ENCODE results near the gene MCHR1. TPM values are rescaled to one million over a fixed set of nuclear protein-coding genes. Genes with fewer than 3 reads are reported as not detected.

MCHR1 gene
- total and polyA plus RNA-seq, 9 donors: 1.4 to 18.1 (median 3.3) TPM

- H3K27me3 ChIP-seq: no peaks in the 10 kb centered on the region
- H3K4me3 ChIP-seq: no peak overlapping the region
- intact Hi-C loops (cut with DNase I): no loop called here
- WGBS, 3 donors: 80 to 83% (median 80%) methylated on average over 8 of the region's 8 CpGs
- H3K36me3 ChIP-seq: no peaks in the 10 kb centered on the region
- peaks cover 5% of the 10 kb centered on the region for H3K4me1 ChIP-seq (ENCODE audit: insufficient read depth)
- TF ChIP-seq POLR2A (IDR thresholded peaks at IDR 0.05) (no peak), CTCF (IDR thresholded peaks at IDR 0.05) (no peak), EP300 (IDR thresholded peaks at IDR 0.05) (no peak)
- H3K27ac ChIP-seq: no peak overlapping the region
- no peak for DNase-seq
- H3K9me3 ChIP-seq: no peaks in the 10 kb centered on the region
Measured at GRCh38 chr22:40690370-40690769, 11.1 kb downstream of the MCHR1 start.

GRCh38 chr22:40691532-40691931 is 12.2 kb downstream of the MCHR1 start:
- DNase-seq: no peak
- Histone ChIP-seq H3K27me3 (no peaks in the 10 kb centered on the region), H3K4me1 (ENCODE audit: insufficient read depth) (peaks cover 5% of the 10 kb centered on the region), H3K36me3 (no peaks in the 10 kb centered on the region), H3K27ac (no peak overlapping the region), H3K9me3 (no peaks in the 10 kb centered on the region), H3K4me3 (no peak overlapping the region)
- no peak for TF ChIP-seq CTCF (IDR thresholded peaks at IDR 0.05)
- TF ChIP-seq EP300 (IDR thresholded peaks at IDR 0.05): no peak
- TF ChIP-seq POLR2A (IDR thresholded peaks at IDR 0.05): no peak
- intact Hi-C loops (cut with DNase I): no loop called here

- WGBS, 3 donors: 24 to 44% (median 35%) methylated on average over 7 of the region's 7 CpGs
- Histone ChIP-seq H3K27me3 (no peaks in the 10 kb centered on the region), H3K36me3 (no peaks in the 10 kb centered on the region), H3K4me1 (ENCODE audit: insufficient read depth) (peaks cover 5% of the 10 kb centered on the region), H3K27ac (no peak overlapping the region), H3K9me3 (no peaks in the 10 kb centered on the region), H3K4me3 (no peak overlapping the region)
- no peak for DNase-seq
- intact Hi-C loops (cut with DNase I): no loop called here
- TF ChIP-seq POLR2A (IDR thresholded peaks at IDR 0.05) (no peak), CTCF (IDR thresholded peaks at IDR 0.05) (no peak), EP300 (IDR thresholded peaks at IDR 0.05) (no peak)
Measured at GRCh38 chr22:40694411-40694810, 15.1 kb downstream of the MCHR1 start.

- WGBS, 3 donors: 87 to 97% (median 89%) methylated on average over 7 of the region's 7 CpGs
- TF ChIP-seq POLR2A (IDR thresholded peaks at IDR 0.05) (no peak), CTCF (IDR thresholded peaks at IDR 0.05) (no peak), EP300 (IDR thresholded peaks at IDR 0.05) (no peak)
- H3K4me1 ChIP-seq (ENCODE audit: insufficient read depth): peaks cover 7% of the 10 kb centered on the region
Measured at GRCh38 chr22:40701274-40701673, 22.0 kb downstream of the MCHR1 start.

GRCh38 chr22:40703174-40703573 is 23.9 kb downstream of the MCHR1 start:
- TF ChIP-seq EP300 (IDR thresholded peaks at IDR 0.05) (no peak), POLR2A (IDR thresholded peaks at IDR 0.05) (no peak), CTCF (IDR thresholded peaks at IDR 0.05) (no peak)
- Histone ChIP-seq H3K9me3 (no peaks in the 10 kb centered on the region), H3K36me3 (no peaks in the 10 kb centered on the region), H3K4me3 (no peak overlapping the region), H3K4me1 (ENCODE audit: insufficient read depth) (peaks cover 7% of the 10 kb centered on the region), H3K27ac (no peak overlapping the region), H3K27me3 (no peaks in the 10 kb centered on the region)
- DNase-seq: no peak
- WGBS, 3 donors: 94 to 100% (median 95%) methylated on average over 1 of the region's 1 CpG
- intact Hi-C loops (cut with DNase I): no loop called here

More at GRCh38 chr22:40701274-40701673, 22.0 kb downstream of the MCHR1 start:
- Histone ChIP-seq H3K4me3 (no peak overlapping the region), H3K27ac (no peak overlapping the region), H3K36me3 (no peaks in the 10 kb centered on the region), H3K27me3 (no peaks in the 10 kb centered on the region), H3K9me3 (no peaks in the 10 kb centered on the region)
- no peak for DNase-seq
- intact Hi-C loops (cut with DNase I): no loop called here

All from ovary (tissue), 9 donors.